ENCODE data around the gene TMEM221. TPM values are rescaled to one million over a fixed set of nuclear protein-coding genes. Genes with fewer than 3 reads are reported as not detected.

Gene TMEM221
- total and polyA plus RNA-seq, 10 of the 15 experiments (the other 5 are each of a cell fraction or from before 2014, with no cell fraction given): 0.04 to 0.24 TPM; not detected in 8

- TF ChIP-seq, protein P1, sequence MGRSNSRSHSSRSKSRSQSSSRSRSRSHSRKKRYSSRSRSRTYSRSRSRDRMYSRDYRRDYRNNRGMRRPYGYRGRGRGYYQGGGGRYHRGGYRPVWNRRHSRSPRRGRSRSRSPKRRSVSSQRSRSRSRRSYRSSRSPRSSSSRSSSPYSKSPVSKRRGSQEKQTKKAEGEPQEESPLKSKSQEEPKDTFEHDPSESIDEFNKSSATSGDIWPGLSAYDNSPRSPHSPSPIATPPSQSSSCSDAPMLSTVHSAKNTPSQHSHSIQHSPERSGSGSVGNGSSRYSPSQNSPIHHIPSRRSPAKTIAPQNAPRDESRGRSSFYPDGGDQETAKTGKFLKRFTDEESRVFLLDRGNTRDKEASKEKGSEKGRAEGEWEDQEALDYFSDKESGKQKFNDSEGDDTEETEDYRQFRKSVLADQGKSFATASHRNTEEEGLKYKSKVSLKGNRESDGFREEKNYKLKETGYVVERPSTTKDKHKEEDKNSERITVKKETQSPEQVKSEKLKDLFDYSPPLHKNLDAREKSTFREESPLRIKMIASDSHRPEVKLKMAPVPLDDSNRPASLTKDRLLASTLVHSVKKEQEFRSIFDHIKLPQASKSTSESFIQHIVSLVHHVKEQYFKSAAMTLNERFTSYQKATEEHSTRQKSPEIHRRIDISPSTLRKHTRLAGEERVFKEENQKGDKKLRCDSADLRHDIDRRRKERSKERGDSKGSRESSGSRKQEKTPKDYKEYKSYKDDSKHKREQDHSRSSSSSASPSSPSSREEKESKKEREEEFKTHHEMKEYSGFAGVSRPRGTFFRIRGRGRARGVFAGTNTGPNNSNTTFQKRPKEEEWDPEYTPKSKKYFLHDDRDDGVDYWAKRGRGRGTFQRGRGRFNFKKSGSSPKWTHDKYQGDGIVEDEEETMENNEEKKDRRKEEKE (IDR thresholded peaks at IDR 0.05): no peak
Observed at GRCh38 chr19:17390665-17391370, 57.6 kb downstream of the TMEM221 start (continued).

GRCh38 chr19:17389957-17390664 lies 58.4 kb downstream of the TMEM221 start:
- WGBS (ENCODE audit: insufficient coverage, insufficient replicate concordance, low lambda C conversion rate, missing lambda C conversion rate): 33% methylated on average over 12 of the region's 37 CpGs
- no TSS peak for BruUV-seq (replicated peaks)
- POLR2A ChIA-PET: interaction anchor here (0.5 to 0.6 kb wide), 2 partner anchors 23 to 27 kb away, joined by 3 to 4 read pairs; no protein-coding TSS in a partner anchor

More at GRCh38 chr19:17389957-17390664, 58.4 kb downstream of the TMEM221 start:
- ATAC-seq (no peak), FAIRE-seq (no peak), DNase-seq (ENCODE audit: low read depth, low spot score) (no peak)
- Histone ChIP-seq H2AFZ (ENCODE audit: control insufficient read depth, low read depth, low read length) (no peak overlapping the region; the same call in 1 of the 2 replicates), H3K4me3 (peak overlapping the region; percentile 72), H3K4me2 (ENCODE audit: control insufficient read depth, insufficient read depth) (peak overlapping the region; percentile 58), H3K79me2 (ENCODE audit: control insufficient read depth, insufficient read depth, low read length) (no peaks in the 10 kb centered on the region), H3K9me3 (replicated peaks; ENCODE audit: control insufficient read depth, insufficient read depth, low read length) (no peaks in the 10 kb centered on the region; the same call in 1 of the 3 replicates), H3K4me1 (ENCODE audit: control insufficient read depth, insufficient read depth, low read length) (peaks cover 9% of the 10 kb centered on the region), H3K27me3 (replicated peaks in 1 of 2; ENCODE audit: control insufficient read depth in 2 of 2, insufficient read depth in 2 of 2, low read length in 1 of 2) (peaks cover 2 to 3% of the 10 kb centered on the region in 2 experiments; a peak in 3 of 4 replicates), H3K9ac (ENCODE audit: control insufficient read depth, insufficient read depth, low read length) (no peak overlapping the region), H3K36me3 (ENCODE audit: control insufficient read depth in 2 of 2, insufficient read depth in 2 of 2, low read length in 1 of 2) (no peaks in the 10 kb centered on the region), H4K20me1 (ENCODE audit: control insufficient read depth, insufficient read depth) (no peaks in the 10 kb centered on the region), H3K27ac (ENCODE audit: control insufficient read depth, insufficient read depth) (no peak overlapping the region)
- ChIA-PET CTCF (interaction anchor here (1.0 to 9.4 kb wide), 11 partner anchors 14 to 132 kb away, joined by 3 to 170 read pairs (median 4); partner anchors contain the start of genes MRPL34 and USHBP1), SMC1A (ENCODE audit: uncharacterized antibody, unreplicated experiment) (interaction anchor here (0.7 to 7.5 kb wide), 3 partner anchors 43 to 93 kb away, joined by 3 to 69 read pairs (median 3); no protein-coding TSS in a partner anchor), RAD21 (ENCODE audit: unreplicated experiment) (interaction anchor here (0.6 to 2.2 kb wide), 3 partner anchors 47 to 99 kb away, joined by 3 to 7 read pairs (median 4); partner anchors contain the start of gene ABHD8)
- in situ Hi-C loops (cut with MboI): loop anchor here (5.0 kb wide), 2 partner anchors 43 to 98 kb away; no protein-coding TSS in a partner anchor
- TF ChIP-seq NR2F1 (conservative IDR thresholded peaks at IDR 0.05) (0 out of 2 replicates have a peak, but pooled peaks have one; percentile 12), TAF1 (IDR thresholded peaks at IDR 0.05; ENCODE audit: borderline replicate concordance, low read depth, low read length) (no peak)
- intact Hi-C loops (cut with micrococcal nuclease; ENCODE audit: unreplicated experiment): no loop called here
